ENCODE data around the gene URAD. TPM values are rescaled to one million over a fixed set of nuclear protein-coding genes. Genes with fewer than 3 reads are reported as not detected.
"Not testable (repeated sequence)": the region's sequence is repeated elsewhere in the genome, so short reads cannot be mapped to it uniquely, and the experiment has no call there.

URAD gene
- total RNA-seq, 2 donors from 2014 or later = not detected

DNA sequence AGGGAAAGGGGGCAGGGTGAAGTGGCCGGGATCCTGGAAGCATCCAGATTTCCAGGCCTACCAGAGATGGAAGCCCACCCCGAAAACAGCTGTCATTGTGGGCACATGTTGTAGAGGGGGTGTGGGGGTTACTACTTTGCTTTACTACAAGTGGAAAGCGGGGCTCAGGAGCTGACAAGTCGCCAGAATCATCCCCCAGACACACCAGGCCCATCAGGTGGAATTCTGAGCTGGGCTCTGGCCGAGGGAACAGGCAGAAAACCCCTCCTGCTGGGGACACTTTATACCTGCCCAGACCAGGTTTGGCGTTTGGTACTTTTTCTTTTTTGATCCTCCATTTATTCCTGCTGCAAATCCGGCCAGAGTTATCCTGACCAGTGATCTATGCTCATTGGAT, 23.2 kb downstream of the URAD start:
- H3K36me3 ChIP-seq = no peaks in the 10 kb centered on the region
- H3K27ac ChIP-seq = no peak overlapping the region
- H3K27me3 ChIP-seq = peaks cover 19 to 49% of the 10 kb centered on the region in 2 donors
- no peak overlapping the region for H3K4me3 ChIP-seq
- TF ChIP-seq, protein P1, sequence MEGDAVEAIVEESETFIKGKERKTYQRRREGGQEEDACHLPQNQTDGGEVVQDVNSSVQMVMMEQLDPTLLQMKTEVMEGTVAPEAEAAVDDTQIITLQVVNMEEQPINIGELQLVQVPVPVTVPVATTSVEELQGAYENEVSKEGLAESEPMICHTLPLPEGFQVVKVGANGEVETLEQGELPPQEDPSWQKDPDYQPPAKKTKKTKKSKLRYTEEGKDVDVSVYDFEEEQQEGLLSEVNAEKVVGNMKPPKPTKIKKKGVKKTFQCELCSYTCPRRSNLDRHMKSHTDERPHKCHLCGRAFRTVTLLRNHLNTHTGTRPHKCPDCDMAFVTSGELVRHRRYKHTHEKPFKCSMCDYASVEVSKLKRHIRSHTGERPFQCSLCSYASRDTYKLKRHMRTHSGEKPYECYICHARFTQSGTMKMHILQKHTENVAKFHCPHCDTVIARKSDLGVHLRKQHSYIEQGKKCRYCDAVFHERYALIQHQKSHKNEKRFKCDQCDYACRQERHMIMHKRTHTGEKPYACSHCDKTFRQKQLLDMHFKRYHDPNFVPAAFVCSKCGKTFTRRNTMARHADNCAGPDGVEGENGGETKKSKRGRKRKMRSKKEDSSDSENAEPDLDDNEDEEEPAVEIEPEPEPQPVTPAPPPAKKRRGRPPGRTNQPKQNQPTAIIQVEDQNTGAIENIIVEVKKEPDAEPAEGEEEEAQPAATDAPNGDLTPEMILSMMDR (IDR thresholded peaks at IDR 0.05) = no peak
- no peaks in the 10 kb centered on the region for H3K9me3 ChIP-seq
- DNase-seq (ENCODE audit: low spot score) = no peak
- H3K4me1 ChIP-seq = peaks cover 0 to 44% of the 10 kb centered on the region in 2 donors

DNA sequence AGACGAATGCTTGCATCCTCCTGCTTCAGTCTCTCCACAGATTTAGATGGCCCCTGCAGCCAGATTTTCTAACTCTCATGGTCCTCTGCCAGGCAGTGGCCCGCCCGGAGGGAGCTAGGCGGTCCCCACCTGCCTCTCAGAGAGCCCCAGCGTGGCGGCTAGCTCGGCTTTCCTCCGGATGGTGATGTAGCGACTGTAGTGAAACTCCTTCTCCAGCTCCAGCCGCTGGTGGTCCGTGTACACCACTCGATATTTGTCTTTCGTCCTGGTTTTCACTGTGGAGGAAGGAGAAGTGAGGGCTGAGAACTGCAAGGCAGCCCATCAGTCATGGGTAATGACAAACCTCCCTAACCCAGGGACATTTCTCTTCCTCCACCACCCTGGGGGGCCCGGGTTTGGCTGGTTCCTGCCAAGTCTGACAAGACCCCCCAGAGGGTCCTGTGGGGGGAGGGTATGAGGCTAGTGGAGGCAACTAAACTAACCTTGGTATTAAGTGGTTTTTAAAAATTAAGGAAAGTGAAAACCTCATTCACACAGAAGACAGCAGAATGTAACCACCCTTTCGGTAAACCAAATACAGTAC, 23.7 kb downstream of the URAD start:
- Histone ChIP-seq H3K27ac (no peak overlapping the region), H3K4me3 (no peak overlapping the region), H3K4me1 (peaks cover 0 to 46% of the 10 kb centered on the region in 2 donors), H3K27me3 (peaks cover 15 to 51% of the 10 kb centered on the region in 2 donors), H3K36me3 (no peaks in the 10 kb centered on the region), H3K9me3 (no peaks in the 10 kb centered on the region)
- DNase-seq (ENCODE audit: low spot score) = no peak
- TF ChIP-seq, protein P1 (IDR thresholded peaks at IDR 0.05) = no peak

DNA sequence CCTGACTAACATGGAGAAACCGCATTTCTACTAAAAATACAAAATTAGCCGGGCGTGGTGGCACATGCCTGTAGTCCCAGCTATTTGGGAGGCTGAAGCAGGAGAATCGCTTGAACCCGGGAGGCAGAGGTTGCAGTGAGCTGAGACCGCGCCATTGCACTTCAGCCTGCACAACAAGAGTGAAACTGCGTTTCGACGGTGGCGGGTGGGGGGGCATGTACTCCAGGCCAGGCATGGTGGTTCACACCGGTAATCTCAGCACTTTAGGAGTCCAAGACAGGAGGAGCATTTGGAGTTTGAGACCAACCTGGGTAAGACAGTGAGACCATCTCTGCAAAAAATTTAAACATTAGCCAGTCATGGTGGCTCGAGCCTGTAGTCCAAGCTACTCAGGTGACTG, 24.3 kb downstream of the URAD start:
- not testable (repeated sequence) for H3K36me3 ChIP-seq; H3K27ac ChIP-seq; H3K4me3 ChIP-seq; H3K9me3 ChIP-seq; DNase-seq (ENCODE audit: low spot score)
- peaks cover 0 to 46% of the 10 kb centered on the region in 2 donors for H3K4me1 ChIP-seq
- H3K27me3 ChIP-seq = peaks cover 14 to 54% of the 10 kb centered on the region in 2 donors

DNA sequence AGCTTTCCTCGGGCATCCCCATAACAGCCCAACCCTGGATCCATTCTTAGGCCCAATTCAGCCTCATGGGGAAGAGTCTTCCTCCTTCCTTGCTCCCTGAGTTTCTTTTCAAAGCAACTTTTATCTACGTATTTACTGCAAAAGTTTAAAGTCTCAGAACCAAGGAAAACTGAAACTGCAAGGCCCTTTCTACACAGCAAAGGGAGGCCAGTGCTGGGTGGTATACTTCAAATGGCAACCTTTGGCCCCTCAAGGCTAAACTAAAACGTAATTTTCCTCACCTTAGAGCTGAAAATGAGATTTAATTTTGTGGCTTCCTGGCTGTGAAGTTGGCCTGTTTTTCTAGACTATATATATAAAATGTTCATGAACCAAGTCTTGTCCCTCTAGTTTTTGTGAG, 25.0 kb downstream of the URAD start:
- no peaks in the 10 kb centered on the region for H3K36me3 ChIP-seq
- no peaks in the 10 kb centered on the region for H3K9me3 ChIP-seq
- DNase-seq (ENCODE audit: low spot score) = no peak
- no peak overlapping the region for H3K4me3 ChIP-seq
- H3K4me1 ChIP-seq = peaks cover 0 to 39% of the 10 kb centered on the region in 2 donors
- no peak overlapping the region for H3K27ac ChIP-seq
- peaks cover 9 to 54% of the 10 kb centered on the region in 2 donors for H3K27me3 ChIP-seq
- TF ChIP-seq, protein P1 (IDR thresholded peaks at IDR 0.05) = no peak

DNA sequence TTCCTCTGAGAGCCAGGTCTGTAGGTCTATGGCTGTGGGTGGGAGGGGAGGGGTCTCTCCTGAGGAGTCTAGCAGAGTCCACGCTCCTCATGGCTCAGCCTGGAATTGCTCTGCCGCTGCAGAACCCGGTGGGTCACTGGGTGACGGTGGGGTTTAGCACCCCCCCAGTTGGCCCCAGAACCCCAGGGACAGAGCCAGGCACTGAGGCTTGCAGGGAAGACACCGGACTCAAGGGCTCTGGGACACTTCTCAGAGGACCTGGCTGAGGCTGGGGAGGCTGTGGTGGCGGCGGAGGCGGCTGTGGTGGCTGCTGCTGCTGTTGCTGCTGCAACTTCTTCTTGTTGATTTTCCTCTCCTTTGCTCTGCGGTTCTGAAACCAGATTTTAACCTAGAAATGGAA, 25.5 kb downstream of the URAD start:
- no peak overlapping the region for H3K27ac ChIP-seq
- no peak for DNase-seq (ENCODE audit: low spot score)
- TF ChIP-seq, protein P1 (IDR thresholded peaks at IDR 0.05) = no peak
- H3K4me3 ChIP-seq = no peak overlapping the region
- H3K27me3 ChIP-seq = peaks cover 13 to 55% of the 10 kb centered on the region in 2 donors
- H3K4me1 ChIP-seq = peaks cover 0 to 34% of the 10 kb centered on the region in 2 donors
- no peaks in the 10 kb centered on the region for H3K36me3 ChIP-seq
- no peaks in the 10 kb centered on the region for H3K9me3 ChIP-seq

DNA sequence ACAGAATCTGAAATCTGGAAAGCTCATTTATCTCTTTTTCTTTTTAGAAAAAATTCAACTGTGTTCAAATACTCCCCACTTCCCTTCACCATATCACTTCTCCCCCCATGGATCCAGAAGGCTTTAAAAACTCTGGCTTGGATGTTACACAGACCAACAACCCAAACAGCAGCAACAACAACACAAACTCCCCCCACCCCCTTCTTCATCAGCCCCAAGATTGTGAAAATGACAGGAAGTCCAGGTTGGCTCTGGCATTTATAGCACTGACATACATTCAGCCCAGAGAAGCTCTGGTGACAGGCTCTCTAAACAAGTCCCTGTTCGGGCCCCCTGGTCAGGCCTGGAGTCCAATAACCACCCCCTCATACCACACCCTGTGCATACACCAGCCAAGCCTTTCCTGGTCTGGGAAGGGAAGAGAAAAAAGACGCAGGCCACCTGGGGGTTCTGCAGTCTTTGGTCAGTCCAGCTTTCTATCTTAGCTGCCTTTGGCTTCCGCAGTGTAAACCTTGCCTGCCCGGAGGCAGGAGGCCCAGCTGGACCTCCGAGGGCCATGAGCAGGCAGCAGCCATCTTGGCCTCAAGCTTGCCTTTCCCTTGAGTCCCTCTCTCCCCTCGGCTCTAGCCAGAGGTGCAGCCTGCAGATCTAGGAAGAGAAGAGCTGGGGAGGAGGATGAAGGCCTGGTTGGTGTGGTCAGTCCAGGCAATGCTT, 26.2 kb downstream of the URAD start:
- H3K36me3 ChIP-seq = no peaks in the 10 kb centered on the region
- no peaks in the 10 kb centered on the region for H3K9me3 ChIP-seq
- H3K27me3 ChIP-seq = peaks cover 16 to 50% of the 10 kb centered on the region in 2 donors
- no peak for DNase-seq (ENCODE audit: low spot score)
- H3K4me1 ChIP-seq = peaks cover 0 to 28% of the 10 kb centered on the region in 2 donors
- no peak overlapping the region for H3K27ac ChIP-seq
- no peak overlapping the region for H3K4me3 ChIP-seq
- TF ChIP-seq, protein P1 (IDR thresholded peaks at IDR 0.05) = no peak
